ENCODE data around the gene STK35.

- TF ChIP-seq ATF3 (IDR thresholded peaks at IDR 0.05; ENCODE audit: insufficient read depth, low read depth, low read length) (no peak), EZH2 (IDR thresholded peaks at IDR 0.05; ENCODE audit: low read depth, low read length, severe bottlenecking) (no peak), JUN (IDR thresholded peaks at IDR 0.05; ENCODE audit: low read depth, low read length) (no peak), POLR2AphosphoS5 (IDR thresholded peaks at IDR 0.05; ENCODE audit: low read depth, low read length) (no peak), RXRA (IDR thresholded peaks at IDR 0.05; ENCODE audit: insufficient read depth, low read depth, low read length) (no peak), SIN3A (conservative IDR thresholded peaks at IDR 0.05 in 1 of 2, IDR thresholded peaks at IDR 0.05 in 1 of 2; ENCODE audit: low read depth in 1 of 2, low read length in 2 of 2) (no peak), CTCF (IDR thresholded peaks at IDR 0.05; ENCODE audit: control extremely low read depth in 1 of 3, insufficient read depth in 1 of 3, low read depth in 1 of 3, low read length in 3 of 3) (no peak), YY1 (IDR thresholded peaks at IDR 0.05; ENCODE audit: low read depth, low read length) (no peak), TAF1 (IDR thresholded peaks at IDR 0.05; ENCODE audit: low read depth, low read length) (no peak)
Observed at GRCh38 chr20:2088891-2089290, 12.7 kb upstream of the STK35 start.
